Neuronal stem cell (in vitro differentiated cells): ENCODE measurements around the gene IGFL2.

Source experiments
- DNase-seq: peaks from one replicate; pipeline ENCODE4 v3.0.0-alpha.2; 2013; ENCODE audit warnings: low spot score
- H2AFZ ChIP-seq: one replicate; pipeline ENCODE4 v1.6.1; 2013; ENCODE audit warnings: mild to moderate bottlenecking, low read length, inconsistent platforms
- H2AK5ac ChIP-seq: 2 replicates; pipeline ENCODE4 v1.6.1; 2013; ENCODE audit warnings: low read depth, mild to moderate bottlenecking, inconsistent platforms, low read length, moderate library complexity, mixed read lengths
- H2BK120ac ChIP-seq: 2 replicates; pipeline ENCODE4 v1.6.1; 2013; ENCODE audit warnings: low read depth, mild to moderate bottlenecking, inconsistent platforms, low read length, moderate library complexity, mixed read lengths
- H2BK12ac ChIP-seq: one replicate; pipeline ENCODE4 v1.6.1; 2013; ENCODE audit warnings: low read length, inconsistent platforms
- H2BK15ac ChIP-seq: 2 replicates; pipeline ENCODE4 v1.6.1; 2013; ENCODE audit warnings: mild to moderate bottlenecking, low read length, inconsistent platforms, mixed read lengths
- H2BK5ac ChIP-seq: one replicate; pipeline ENCODE4 v1.6.1; 2013; ENCODE audit warnings: inconsistent platforms, mild to moderate bottlenecking, low read length, moderate library complexity
- H3K14ac ChIP-seq: one replicate; pipeline ENCODE4 v1.6.1; 2013; ENCODE audit warnings: low read length, inconsistent platforms
- H3K18ac ChIP-seq: 2 replicates; pipeline ENCODE4 v1.6.1; 2013; ENCODE audit warnings: low read length, inconsistent platforms
- H3K23ac ChIP-seq: 2 replicates; pipeline ENCODE4 v1.6.1; 2013; ENCODE audit warnings: low read depth, mild to moderate bottlenecking, mixed read lengths, low read length, inconsistent platforms; ENCODE audit not compliant: poor library complexity
- H3K27ac ChIP-seq: replicated peaks from 3 replicates; pipeline ENCODE4 v1.5.1; 2013; ENCODE audit warnings: low read length, inconsistent platforms
- H3K27me3 ChIP-seq, 3 experiments: 2 replicates each; pipeline ENCODE4 v1.6.1; 2013; ENCODE audit warnings: low read length in 3 of 3, mild to moderate bottlenecking in 2 of 3, inconsistent platforms in 1 of 3, low read depth in 1 of 3, mixed read lengths in 1 of 3, moderate library complexity in 1 of 3; ENCODE audit not compliant: control insufficient read depth in 3 of 3, insufficient read depth in 3 of 3
- H3K36me3 ChIP-seq, 2 donors: replicated peaks in 1 of 2; 2 replicates each; pipeline ENCODE4 v1.6.1; 2013; ENCODE audit warnings: low read length in 2 of 2; ENCODE audit not compliant: control insufficient read depth in 2 of 2, insufficient read depth in 2 of 2
- H3K4ac ChIP-seq: 2 replicates; pipeline ENCODE4 v1.6.1; 2013; ENCODE audit warnings: inconsistent platforms, mild to moderate bottlenecking, low read length, moderate library complexity
- H3K4me1 ChIP-seq, 2 donors: 1 replicate in 1 of 2; 2 replicates in 1 of 2; pipeline ENCODE4 v1.6.1; 2013; ENCODE audit warnings: low read length in 2 of 2, low read depth in 1 of 2; ENCODE audit not compliant: control insufficient read depth in 2 of 2, insufficient read depth in 1 of 2
- H3K4me2 ChIP-seq: one replicate; pipeline ENCODE4 v1.6.1; 2013; ENCODE audit warnings: mild to moderate bottlenecking, low read length, inconsistent platforms; ENCODE audit not compliant: insufficient read depth, poor library complexity, severe bottlenecking
- H3K4me3 ChIP-seq, 2 donors: 2 replicates each; pipeline ENCODE4 v1.5.1; 2013; ENCODE audit warnings: low read length in 2 of 2, mild to moderate bottlenecking in 2 of 2, inconsistent platforms in 1 of 2, moderate library complexity in 1 of 2
- H3K79me1 ChIP-seq: one replicate; pipeline ENCODE4 v1.6.1; 2013; ENCODE audit warnings: low read depth, mild to moderate bottlenecking, inconsistent platforms, low read length, moderate library complexity
- H3K9ac ChIP-seq: one replicate; pipeline ENCODE4 v1.6.1; 2013; ENCODE audit warnings: mild to moderate bottlenecking, low read depth, low read length, inconsistent platforms; ENCODE audit not compliant: poor library complexity
- H3K9me3 ChIP-seq, 2 donors: replicated peaks in 1 of 2; 2 replicates each; pipeline versions ENCODE3 to v1.6.1; 2013; ENCODE audit warnings: low read length in 2 of 2, mild to moderate bottlenecking in 2 of 2, inconsistent platforms in 1 of 2, low read depth in 1 of 2, mixed read lengths in 1 of 2, moderate library complexity in 1 of 2; ENCODE audit not compliant: control insufficient read depth in 2 of 2, insufficient read depth in 1 of 2
- H4K8ac ChIP-seq: one replicate; pipeline ENCODE4 v1.6.1; 2013; ENCODE audit warnings: low read depth, mild to moderate bottlenecking, inconsistent platforms, low read length, moderate library complexity
- H4K91ac ChIP-seq: one replicate; pipeline ENCODE4 v1.6.1; 2013; ENCODE audit warnings: low read length, low read depth, mild to moderate bottlenecking, inconsistent platforms; ENCODE audit not compliant: poor library complexity
- WGBS, 2 donors: extraction: QIAGEN DNeasy Blood & Tissue Kit; methylation state at CpG; one replicate each; pipeline ENCODE4 v1.1.7; 2013; ENCODE audit warnings: missing lambda C conversion rate in 2 of 2, mixed read lengths in 1 of 2; ENCODE audit not compliant: insufficient read length in 2 of 2, insufficient replicate concordance in 1 of 2; ENCODE audit errors: extremely low coverage in 2 of 2; 5-methylcytosine and 5-hydroxymethylcytosine counted together

The IGFL2 gene

DNA sequence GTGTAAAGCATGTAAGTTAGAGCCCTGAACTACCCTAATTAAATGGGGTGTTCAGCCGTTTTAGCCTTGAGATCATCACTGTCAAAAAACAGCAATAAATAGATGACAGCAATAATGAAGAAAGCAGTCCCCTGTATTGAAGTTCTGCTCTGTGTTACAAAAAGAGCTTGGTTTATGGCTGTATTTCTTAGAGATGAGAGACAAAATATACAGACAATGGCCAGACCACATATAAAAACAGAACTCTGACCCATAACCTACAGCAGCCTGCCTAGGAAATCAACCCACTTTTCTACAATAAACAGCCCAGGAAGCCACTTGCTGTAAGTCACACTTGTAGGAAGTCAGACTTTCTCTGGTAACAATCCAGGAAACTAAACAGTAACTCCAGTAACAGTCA lies 34.3 kb upstream of the IGFL2 start:
- no peak overlapping the region for H2BK5ac ChIP-seq
- H2AFZ ChIP-seq = no peak overlapping the region
- H2AK5ac ChIP-seq = no peak overlapping the region
- H3K9ac ChIP-seq = no peak overlapping the region
- no peak overlapping the region for H3K4me2 ChIP-seq
- H3K9me3 ChIP-seq = no peaks in the 10 kb centered on the region
- no CpG with 5 or more reads among the region's 1 CpG for WGBS, 2 donors
- peaks cover 4% of the 10 kb centered on the region in 2 donors for H3K4me1 ChIP-seq
- no peaks in the 10 kb centered on the region for H3K79me1 ChIP-seq
- no peak for DNase-seq
- H3K4ac ChIP-seq = no peak overlapping the region
- no peak overlapping the region for H2BK120ac ChIP-seq
- no peaks in the 10 kb centered on the region for H3K36me3 ChIP-seq
- H4K91ac ChIP-seq = no peak overlapping the region
- no peak overlapping the region for H3K4me3 ChIP-seq
- H3K18ac ChIP-seq = no peak overlapping the region
- no peak overlapping the region for H4K8ac ChIP-seq
- no peak overlapping the region for H2BK15ac ChIP-seq
- H2BK12ac ChIP-seq = no peak overlapping the region
- H3K27me3 ChIP-seq = peaks cover 0 to 13% (median 0%) of the 10 kb centered on the region in 3 experiments
- no peak overlapping the region for H3K14ac ChIP-seq
- H3K27ac ChIP-seq = no peak overlapping the region
- H3K23ac ChIP-seq = no peak overlapping the region

GRCh38 chr19:46115396-46116106 lies 32.5 kb upstream of the IGFL2 start:
- Histone ChIP-seq H2BK5ac (no peak overlapping the region), H3K4ac (no peak overlapping the region), H4K8ac (no peak overlapping the region), H3K4me1 (peaks cover 4% of the 10 kb centered on the region in 2 donors), H2AK5ac (peak overlapping the region; percentile 44), H3K4me2 (no peak overlapping the region), H4K91ac (no peak overlapping the region), H2BK120ac (no peak overlapping the region), H3K23ac (no peak overlapping the region), H3K27ac (no peak overlapping the region), H3K14ac (no peak overlapping the region), H2BK15ac (no peak overlapping the region), H3K4me3 (no peak overlapping the region), H3K9ac (no peak overlapping the region), H3K27me3 (peaks cover 0 to 13% (median 0%) of the 10 kb centered on the region in 3 experiments), H2AFZ (no peak overlapping the region), H3K36me3 (no peaks in the 10 kb centered on the region), H3K18ac (no peak overlapping the region), H3K9me3 (peaks cover 5 to 7% of the 10 kb centered on the region in 2 donors), H2BK12ac (no peak overlapping the region), H3K79me1 (no peaks in the 10 kb centered on the region)
- WGBS, 2 donors = no CpG with 5 or more reads among the region's 9 CpGs
- DNase-seq = no peak

GRCh38 chr19:46116121-46116520 lies 31.9 kb upstream of the IGFL2 start:
- peaks cover 5 to 7% of the 10 kb centered on the region in 2 donors for H3K9me3 ChIP-seq
- H2AK5ac ChIP-seq = no peak overlapping the region
- no peak overlapping the region for H3K4ac ChIP-seq
- no peak overlapping the region for H3K9ac ChIP-seq
- no peak overlapping the region for H4K91ac ChIP-seq
- H3K36me3 ChIP-seq = no peaks in the 10 kb centered on the region
- no peak overlapping the region for H2BK120ac ChIP-seq
- no peak overlapping the region for H2BK5ac ChIP-seq
- peaks cover 0 to 13% (median 0%) of the 10 kb centered on the region in 3 experiments for H3K27me3 ChIP-seq
- no peak overlapping the region for H3K4me2 ChIP-seq
- DNase-seq = no peak
- peaks cover 4% of the 10 kb centered on the region in 2 donors for H3K4me1 ChIP-seq
- H2BK15ac ChIP-seq = no peak overlapping the region
- no peak overlapping the region for H2BK12ac ChIP-seq
- no peaks in the 10 kb centered on the region for H3K79me1 ChIP-seq
- no peak overlapping the region for H3K18ac ChIP-seq
- H4K8ac ChIP-seq = no peak overlapping the region
- WGBS, 2 donors = no CpG with 5 or more reads among the region's 3 CpGs
- H3K27ac ChIP-seq = no peak overlapping the region
- H3K4me3 ChIP-seq = no peak overlapping the region
- H3K14ac ChIP-seq = no peak overlapping the region
- no peak overlapping the region for H2AFZ ChIP-seq
- H3K23ac ChIP-seq = no peak overlapping the region

DNA sequence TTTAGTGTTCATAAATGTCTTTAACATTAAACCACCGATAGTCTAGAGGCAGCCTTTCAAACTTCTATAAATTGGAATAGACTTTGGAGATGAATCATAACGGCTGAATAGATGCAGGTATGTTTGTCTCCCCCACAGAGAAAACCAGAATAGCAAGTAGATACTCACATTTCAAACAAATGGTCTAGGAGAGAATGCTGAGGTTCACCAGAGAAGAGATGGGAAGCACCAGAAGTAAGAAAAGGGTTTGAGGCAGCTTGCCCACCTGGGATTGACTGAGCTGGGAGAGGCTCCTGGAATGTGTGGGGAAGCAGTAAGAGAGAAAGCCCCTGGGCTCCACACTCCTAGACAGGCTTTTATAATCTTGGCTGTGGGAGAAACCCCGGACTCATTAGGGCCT lies 29.9 kb upstream of the IGFL2 start:
- peaks cover 6 to 7% of the 10 kb centered on the region in 2 donors for H3K4me1 ChIP-seq
- no peak overlapping the region for H3K9ac ChIP-seq
- H2BK5ac ChIP-seq = no peak overlapping the region
- WGBS, 2 donors = no CpG with 5 or more reads among the region's 3 CpGs
- H3K18ac ChIP-seq = no peak overlapping the region
- H3K36me3 ChIP-seq = no peaks in the 10 kb centered on the region
- peaks cover 0 to 5% (median 0%) of the 10 kb centered on the region in 3 experiments for H3K27me3 ChIP-seq
- H4K8ac ChIP-seq = no peak overlapping the region
- no peak overlapping the region for H3K4me3 ChIP-seq
- H3K27ac ChIP-seq = no peak overlapping the region
- no peak overlapping the region for H2AK5ac ChIP-seq
- no peak overlapping the region for H2BK120ac ChIP-seq
- H2AFZ ChIP-seq = no peak overlapping the region
- H3K4me2 ChIP-seq = no peak overlapping the region
- H3K14ac ChIP-seq = no peak overlapping the region
- H4K91ac ChIP-seq = no peak overlapping the region
- H3K4ac ChIP-seq = no peak overlapping the region
- H2BK15ac ChIP-seq = no peak overlapping the region
- H3K79me1 ChIP-seq = no peaks in the 10 kb centered on the region
- no peak for DNase-seq
- no peak overlapping the region for H3K23ac ChIP-seq
- H3K9me3 ChIP-seq = peaks cover 5 to 7% of the 10 kb centered on the region in 2 donors
- H2BK12ac ChIP-seq = no peak overlapping the region
